ENCODE measurements around the gene ZNF554. TPM values are rescaled to one million over a fixed set of nuclear protein-coding genes. Genes with fewer than 3 reads are reported as not detected.

Gene ZNF554
- polyA plus RNA-seq, 1 of the 3 experiments (the other 2 are of a cell fraction) = 1.7 TPM

DNA sequence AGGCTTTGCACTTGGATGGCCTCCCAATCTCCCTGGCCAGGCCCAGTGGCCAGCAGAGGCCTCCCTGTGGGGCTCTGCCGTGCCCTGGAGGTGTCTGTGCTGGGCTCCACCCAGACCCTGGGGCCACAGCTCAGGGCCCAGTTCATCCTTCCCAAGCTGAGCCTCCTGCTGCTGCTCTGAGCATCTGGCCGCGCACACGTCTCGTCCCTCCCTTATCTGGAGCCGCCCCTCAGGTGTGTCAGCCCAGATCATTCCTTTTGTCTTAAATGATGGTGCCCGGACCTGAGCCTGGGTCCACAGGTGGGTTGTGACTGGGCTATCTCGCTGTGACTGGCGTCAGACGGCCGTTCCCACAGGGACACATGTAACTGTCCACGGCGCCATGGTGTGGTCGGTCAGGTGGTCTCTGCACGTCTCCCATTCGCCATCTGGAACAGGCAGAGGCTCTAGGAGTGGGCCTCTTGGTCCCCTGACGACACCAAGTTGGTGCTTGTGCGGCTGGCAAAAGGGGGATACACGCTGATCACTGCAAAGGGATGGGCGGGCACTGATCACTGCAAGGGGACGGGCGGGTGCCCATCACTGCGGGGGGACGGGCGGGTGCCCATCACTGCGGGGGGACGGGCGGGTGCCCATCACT, 14.3 kb upstream of the ZNF554 start:
- 97% methylated on average over 21 of the region's 28 CpGs for WGBS (ENCODE audit: low lambda C conversion rate)
- Histone ChIP-seq H3K79me2 (ENCODE audit: insufficient read depth) (no peaks in the 10 kb centered on the region), H3K9ac (no peak overlapping the region), H3K4me2 (no peak overlapping the region), H2AFZ (ENCODE audit: low read depth) (no peak overlapping the region), H3K36me3 (replicated peaks in 1 of 2; ENCODE audit: control insufficient read depth in 1 of 2, insufficient read depth in 2 of 2, low read length in 1 of 2) (peaks cover 7 to 70% of the 10 kb centered on the region in 2 experiments), H3K4me1 (ENCODE audit: control insufficient read depth in 1 of 2, insufficient read depth in 2 of 2, low read depth in 1 of 2, low read length in 1 of 2) (no peaks in the 10 kb centered on the region), H3K27me3 (ENCODE audit: insufficient read depth) (no peaks in the 10 kb centered on the region), H3K4me3 (ENCODE audit: low read depth in 2 of 2, low read length in 1 of 2) (no peak overlapping the region), H3K9me2 (no peaks in the 10 kb centered on the region), H3F3A (replicated peaks; ENCODE audit: insufficient read depth) (no peaks in the 10 kb centered on the region), H3K9me3 (no peaks in the 10 kb centered on the region), H3K27ac (ENCODE audit: low read depth in 2 of 2, low read length in 1 of 2) (no peak overlapping the region), H4K20me1 (ENCODE audit: insufficient read depth) (no peaks in the 10 kb centered on the region)
- ChIA-PET POLR2A (no interaction called here), CTCF (no interaction called here)
- no peak for DNase-seq
- TF ChIP-seq USF1 (IDR thresholded peaks at IDR 0.05; ENCODE audit: borderline replicate concordance, low read depth) = no peak
- TF ChIP-seq JUND (IDR thresholded peaks at IDR 0.05) = no peak
- no peak for TF ChIP-seq TAF1 (IDR thresholded peaks at IDR 0.05; ENCODE audit: borderline replicate concordance, low read depth, low read length)
- TF ChIP-seq RAD21 (IDR thresholded peaks at IDR 0.05; ENCODE audit: low read length) = no peak
- TF ChIP-seq ELF1 (IDR thresholded peaks at IDR 0.05) = no peak
- TF ChIP-seq YY1 (IDR thresholded peaks at IDR 0.05; ENCODE audit: low read depth) = no peak
- no peak for TF ChIP-seq GATA2 (CRISPR knock-in tag; IDR thresholded peaks at IDR 0.05)
- no peak for TF ChIP-seq SIN3A (IDR thresholded peaks at IDR 0.05; ENCODE audit: borderline replicate concordance, low read depth, low read length)
- no peak for TF ChIP-seq CHD2 (IDR thresholded peaks at IDR 0.05; ENCODE audit: low read length, partially characterized antibody)
- TF ChIP-seq RXRA (IDR thresholded peaks at IDR 0.05; ENCODE audit: borderline replicate concordance, low read depth) = no peak
- no peak for TF ChIP-seq TEAD4 (IDR thresholded peaks at IDR 0.05; ENCODE audit: borderline replicate concordance, insufficient read depth)
- TF ChIP-seq FOXJ3 (CRISPR knock-in tag; IDR thresholded peaks at IDR 0.05) = no peak
- TF ChIP-seq MEF2A (IDR thresholded peaks at IDR 0.05; ENCODE audit: borderline replicate concordance, low read depth) = no peak

- peak; percentile 20 for DNase-seq
- TF ChIP-seq ZBTB33 (IDR thresholded peaks at IDR 0.05; ENCODE audit: borderline replicate concordance, low read depth) (no peak), RFX5 (IDR thresholded peaks at IDR 0.05; ENCODE audit: low read length) (no peak), NRF1 (IDR thresholded peaks at IDR 0.05; ENCODE audit: low read depth, low read length) (no peak), MXI1 (IDR thresholded peaks at IDR 0.05; ENCODE audit: low read depth, low read length) (no peak), CHD2 (IDR thresholded peaks at IDR 0.05; ENCODE audit: low read length, partially characterized antibody) (no peak), FOXM1 (IDR thresholded peaks at IDR 0.05; ENCODE audit: low read depth) (no peak), JUND (IDR thresholded peaks at IDR 0.05) (no peak), FOSL2 (IDR thresholded peaks at IDR 0.05; ENCODE audit: borderline replicate concordance, low read depth) (no peak), MAX (IDR thresholded peaks at IDR 0.05; ENCODE audit: low read depth) (no peak)
- TF ChIP-seq, protein P1, sequence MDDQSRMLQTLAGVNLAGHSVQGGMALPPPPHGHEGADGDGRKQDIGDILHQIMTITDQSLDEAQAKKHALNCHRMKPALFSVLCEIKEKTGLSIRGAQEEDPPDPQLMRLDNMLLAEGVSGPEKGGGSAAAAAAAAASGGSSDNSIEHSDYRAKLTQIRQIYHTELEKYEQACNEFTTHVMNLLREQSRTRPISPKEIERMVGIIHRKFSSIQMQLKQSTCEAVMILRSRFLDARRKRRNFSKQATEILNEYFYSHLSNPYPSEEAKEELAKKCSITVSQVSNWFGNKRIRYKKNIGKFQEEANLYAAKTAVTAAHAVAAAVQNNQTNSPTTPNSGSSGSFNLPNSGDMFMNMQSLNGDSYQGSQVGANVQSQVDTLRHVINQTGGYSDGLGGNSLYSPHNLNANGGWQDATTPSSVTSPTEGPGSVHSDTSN (IDR thresholded peaks at IDR 0.05) = no peak
- TF ChIP-seq, protein P2, sequence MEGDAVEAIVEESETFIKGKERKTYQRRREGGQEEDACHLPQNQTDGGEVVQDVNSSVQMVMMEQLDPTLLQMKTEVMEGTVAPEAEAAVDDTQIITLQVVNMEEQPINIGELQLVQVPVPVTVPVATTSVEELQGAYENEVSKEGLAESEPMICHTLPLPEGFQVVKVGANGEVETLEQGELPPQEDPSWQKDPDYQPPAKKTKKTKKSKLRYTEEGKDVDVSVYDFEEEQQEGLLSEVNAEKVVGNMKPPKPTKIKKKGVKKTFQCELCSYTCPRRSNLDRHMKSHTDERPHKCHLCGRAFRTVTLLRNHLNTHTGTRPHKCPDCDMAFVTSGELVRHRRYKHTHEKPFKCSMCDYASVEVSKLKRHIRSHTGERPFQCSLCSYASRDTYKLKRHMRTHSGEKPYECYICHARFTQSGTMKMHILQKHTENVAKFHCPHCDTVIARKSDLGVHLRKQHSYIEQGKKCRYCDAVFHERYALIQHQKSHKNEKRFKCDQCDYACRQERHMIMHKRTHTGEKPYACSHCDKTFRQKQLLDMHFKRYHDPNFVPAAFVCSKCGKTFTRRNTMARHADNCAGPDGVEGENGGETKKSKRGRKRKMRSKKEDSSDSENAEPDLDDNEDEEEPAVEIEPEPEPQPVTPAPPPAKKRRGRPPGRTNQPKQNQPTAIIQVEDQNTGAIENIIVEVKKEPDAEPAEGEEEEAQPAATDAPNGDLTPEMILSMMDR (IDR thresholded peaks at IDR 0.05) = no peak
- Histone ChIP-seq H3K9me2 (no peaks in the 10 kb centered on the region), H3K9me3 (no peaks in the 10 kb centered on the region), H3K27ac (ENCODE audit: low read depth in 2 of 2, low read length in 1 of 2) (no peak overlapping the region), H3F3A (replicated peaks; ENCODE audit: insufficient read depth) (no peaks in the 10 kb centered on the region), H3K36me3 (replicated peaks in 1 of 2; ENCODE audit: control insufficient read depth in 1 of 2, insufficient read depth in 2 of 2, low read length in 1 of 2) (peaks cover 7 to 70% of the 10 kb centered on the region in 2 experiments), H3K4me1 (ENCODE audit: control insufficient read depth in 1 of 2, insufficient read depth in 2 of 2, low read depth in 1 of 2, low read length in 1 of 2) (no peaks in the 10 kb centered on the region), H3K9ac (no peak overlapping the region), H4K20me1 (ENCODE audit: insufficient read depth) (no peaks in the 10 kb centered on the region), H2AFZ (ENCODE audit: low read depth) (no peak overlapping the region), H3K4me2 (no peak overlapping the region), H3K4me3 (ENCODE audit: low read depth in 2 of 2, low read length in 1 of 2) (no peak overlapping the region), H3K27me3 (ENCODE audit: insufficient read depth) (no peaks in the 10 kb centered on the region), H3K79me2 (ENCODE audit: insufficient read depth) (no peaks in the 10 kb centered on the region)
- CTCF ChIA-PET = interaction anchor here (1.4 kb wide), 1 partner anchor 13 kb away, joined by 4 read pairs; no protein-coding TSS in a partner anchor
- 98% methylated on average over 9 of the region's 23 CpGs for WGBS (ENCODE audit: low lambda C conversion rate)
- POLR2A ChIA-PET = no interaction called here
Observed at GRCh38 chr19:2805991-2806649, 13.5 kb upstream of the ZNF554 start.
